Upper lobe of left lung (tissue), 4 donors: ENCODE measurements around the gene OR2T29.
"Not testable (repeated sequence)": the region's sequence is repeated elsewhere in the genome, so short reads cannot be mapped to it uniquely, and the experiment has no call there.

ENCODE experiments used
- EP300 ChIP-seq, 4 donors: sonication (generic); formaldehyde crosslinking; IDR thresholded peaks; one replicate each; pipeline ENCODE4 v1.5.1; 2017; ENCODE audit warnings: antibody characterized with exemption in 4 of 4, control low read depth in 2 of 4
- POLR2AphosphoS5 ChIP-seq, 2 donors: sonication (generic); formaldehyde crosslinking; IDR thresholded peaks; one replicate each; pipeline ENCODE4 v1.5.1; 2017; ENCODE audit warnings: antibody characterized with exemption in 2 of 2
- TF ChIP-seq, protein P1 (sequence below), 6 experiments: fragments of 450-650 bp in 4 of 6; fragments of 200-600 bp in 2 of 6; sonication (generic) in 2 of 6; IDR thresholded peaks; one replicate each; pipeline ENCODE4 v1.5.1; 2016 to 2019; ENCODE audit warnings: antibody characterized with exemption in 6 of 6

- TF ChIP-seq EP300, POLR2AphosphoS5 (IDR thresholded peaks at IDR 0.05): not testable (repeated sequence)
- TF ChIP-seq, protein P1, sequence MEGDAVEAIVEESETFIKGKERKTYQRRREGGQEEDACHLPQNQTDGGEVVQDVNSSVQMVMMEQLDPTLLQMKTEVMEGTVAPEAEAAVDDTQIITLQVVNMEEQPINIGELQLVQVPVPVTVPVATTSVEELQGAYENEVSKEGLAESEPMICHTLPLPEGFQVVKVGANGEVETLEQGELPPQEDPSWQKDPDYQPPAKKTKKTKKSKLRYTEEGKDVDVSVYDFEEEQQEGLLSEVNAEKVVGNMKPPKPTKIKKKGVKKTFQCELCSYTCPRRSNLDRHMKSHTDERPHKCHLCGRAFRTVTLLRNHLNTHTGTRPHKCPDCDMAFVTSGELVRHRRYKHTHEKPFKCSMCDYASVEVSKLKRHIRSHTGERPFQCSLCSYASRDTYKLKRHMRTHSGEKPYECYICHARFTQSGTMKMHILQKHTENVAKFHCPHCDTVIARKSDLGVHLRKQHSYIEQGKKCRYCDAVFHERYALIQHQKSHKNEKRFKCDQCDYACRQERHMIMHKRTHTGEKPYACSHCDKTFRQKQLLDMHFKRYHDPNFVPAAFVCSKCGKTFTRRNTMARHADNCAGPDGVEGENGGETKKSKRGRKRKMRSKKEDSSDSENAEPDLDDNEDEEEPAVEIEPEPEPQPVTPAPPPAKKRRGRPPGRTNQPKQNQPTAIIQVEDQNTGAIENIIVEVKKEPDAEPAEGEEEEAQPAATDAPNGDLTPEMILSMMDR (IDR thresholded peaks at IDR 0.05): not testable (repeated sequence)
Measured at GRCh38 chr1:248510217-248510616, 52.4 kb downstream of the OR2T29 start.
